HG02840 (cell line): ENCODE results near the gene C10orf120.

ENCODE experiments used
- ATAC-seq: cut with Tn5 transposase; IDR thresholded peaks from one replicate; pipeline ENCODE4 v1.9.1; 2021; ENCODE audit warnings: mild to moderate bottlenecking, moderate library complexity, moderate number of reproducible peaks; ENCODE audit not compliant: unreplicated experiment, low FRiP score

The C10orf120 gene

GRCh38 chr10:122663516-122664130, 36.0 kb downstream of the C10orf120 start:
- ATAC-seq, result no peak

GRCh38 chr10:122662231-122662630, 37.4 kb downstream of the C10orf120 start:
- no peak for ATAC-seq

GRCh38 chr10:122660696-122661095, 39.0 kb downstream of the C10orf120 start:
- no peak for ATAC-seq

- no peak for ATAC-seq
Observed at GRCh38 chr10:122659651-122660050, 40.0 kb downstream of the C10orf120 start.

GRCh38 chr10:122659126-122659525, 40.5 kb downstream of the C10orf120 start:
- no peak for ATAC-seq

GRCh38 chr10:122658356-122659049, 41.1 kb downstream of the C10orf120 start:
- no peak for ATAC-seq

- no peak for ATAC-seq
Observed at GRCh38 chr10:122657729-122658128, 41.9 kb downstream of the C10orf120 start.

GRCh38 chr10:122657255-122657654, 42.4 kb downstream of the C10orf120 start:
- ATAC-seq, result no peak

GRCh38 chr10:122656741-122657140, 42.9 kb downstream of the C10orf120 start:
- ATAC-seq, result no peak

- no peak for ATAC-seq
Observed at GRCh38 chr10:122656308-122656705, 43.3 kb downstream of the C10orf120 start.

GRCh38 chr10:122655524-122656307, 43.9 kb downstream of the C10orf120 start:
- ATAC-seq, result no peak

- ATAC-seq, result no peak
Observed at GRCh38 chr10:122650331-122650730, 49.3 kb downstream of the C10orf120 start.

- ATAC-seq, result no peak
Observed at GRCh38 chr10:122649903-122650302, 49.7 kb downstream of the C10orf120 start.

GRCh38 chr10:122648599-122649428, 50.8 kb downstream of the C10orf120 start:
- no peak for ATAC-seq
